Germinal center (tissue), 1 donor: ENCODE measurements around the gene POLR1A.

Source experiments
- DNase-seq: peaks from one replicate; pipeline ENCODE4 v3.0.0; 2012; ENCODE audit warnings: mixed read lengths, low spot score

POLR1A gene

GRCh38 chr2:85978883-85979780 is 126.6 kb downstream of the POLR1A start:
- DNase-seq, result peak; percentile 11

DNA sequence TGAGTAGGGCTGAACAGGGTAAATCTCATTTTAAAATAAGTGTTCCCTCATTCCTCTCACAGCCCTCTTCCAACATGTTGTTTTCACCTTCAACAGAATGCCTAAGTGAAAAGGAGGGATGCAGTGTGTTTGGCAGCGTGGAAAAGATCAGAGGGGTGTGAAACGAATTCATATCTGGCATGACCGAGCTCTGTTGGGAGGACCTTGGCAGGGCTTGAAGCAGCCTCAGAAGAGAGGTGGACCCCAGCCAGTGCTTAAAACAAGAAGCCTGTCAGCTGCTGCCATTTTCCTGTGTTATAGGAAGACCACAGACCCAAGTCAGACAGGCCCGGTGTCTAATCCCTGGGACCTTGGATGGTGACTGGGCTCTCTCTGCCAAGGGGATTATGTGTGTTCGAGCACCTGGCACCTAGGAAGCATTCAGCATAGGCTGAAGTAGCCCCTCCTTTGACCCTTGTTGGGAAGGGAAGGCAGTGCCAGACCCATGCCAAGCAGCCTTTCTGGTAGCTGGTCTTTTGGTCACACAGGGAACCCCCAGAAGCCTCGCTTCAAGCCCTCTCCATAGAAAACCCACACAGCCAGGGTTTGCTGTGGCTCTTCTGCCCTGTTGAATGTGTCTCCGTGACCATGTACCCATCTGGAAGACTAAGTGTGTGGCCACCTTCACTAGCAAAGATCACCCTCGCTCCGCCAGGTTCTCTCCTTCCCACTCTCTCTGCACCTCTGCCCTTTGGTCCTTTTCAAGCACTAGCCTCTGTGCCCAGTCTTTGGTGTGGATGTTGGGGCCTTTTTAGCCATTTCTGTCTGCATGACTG is 129.4 kb downstream of the POLR1A start:
- DNase-seq, result no peak

GRCh38 chr2:85975581-85975980 is 130.1 kb downstream of the POLR1A start:
- no peak for DNase-seq

GRCh38 chr2:85974390-85974789 is 131.3 kb downstream of the POLR1A start:
- DNase-seq, result no peak

- no peak for DNase-seq
Observed at GRCh38 chr2:85972355-85972754, 133.3 kb downstream of the POLR1A start.

DNA sequence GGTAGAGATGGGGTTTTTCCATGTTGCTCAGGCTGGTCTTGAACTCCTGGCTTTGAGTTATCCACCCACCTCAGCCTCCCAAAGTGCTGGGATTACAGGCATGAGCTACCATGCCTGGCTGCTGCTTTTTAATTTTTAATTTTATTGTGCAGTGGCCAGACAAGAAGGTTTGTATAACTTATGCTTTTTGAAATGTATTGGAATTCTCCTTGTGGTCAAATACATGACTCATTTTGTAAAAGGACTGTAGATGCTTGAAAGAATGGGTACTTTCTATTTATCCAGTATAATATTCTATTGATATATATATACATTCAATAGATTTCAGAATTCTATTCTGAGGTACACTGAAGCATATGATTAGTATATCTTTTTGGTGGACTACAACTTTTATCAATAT is 134.3 kb downstream of the POLR1A start:
- no peak for DNase-seq
